Gastrocnemius medialis (tissue), 4 donors: Measurements from ENCODE around the gene PRDM16. TPM values are rescaled to one million over a fixed set of nuclear protein-coding genes. Genes with fewer than 3 reads are reported as not detected.

Experiments
- ATAC-seq, 2 donors: fragments of 150-250 bp; one replicate each; pipeline ENCODE4 v1.9.1; 2016
- DNase-seq, 2 donors: peaks; one replicate each; pipeline ENCODE4 v3.0.0-alpha.2; 2019
- H3K27ac ChIP-seq, 4 donors: fragments of 200-600 bp; sonication (generic); 1 replicate in 1 of 4; 2 replicates in 3 of 4; pipeline ENCODE4 v1.5.1; 2016 to 2018; ENCODE audit warnings: mild to moderate bottlenecking in 2 of 4, moderate library complexity in 1 of 4
- H3K27me3 ChIP-seq, 3 donors: fragments of 200-600 bp; sonication (generic) in 2 of 3; 1 replicate in 1 of 3; 2 replicates in 2 of 3; pipeline versions ENCODE4 v1.5.1 to v1.6.0; 2016 to 2019; ENCODE audit warnings: mild to moderate bottlenecking in 1 of 3, moderate library complexity in 1 of 3
- H3K36me3 ChIP-seq, 2 donors: fragments of 200-600 bp; sonication (generic) in 1 of 2; one replicate each; pipeline ENCODE4 v1.5.1; 2017 to 2018
- H3K4me1 ChIP-seq, 2 donors: fragments of 200-600 bp; sonication (generic) in 1 of 2; one replicate each; pipeline ENCODE4 v1.5.1; 2016 to 2017; ENCODE audit warnings: mild to moderate bottlenecking in 2 of 2
- H3K4me3 ChIP-seq, 4 donors: fragments of 200-600 bp; sonication (generic) in 3 of 4; 1 replicate in 1 of 4; 2 replicates in 3 of 4; pipeline ENCODE4 v1.5.1; 2016 to 2019; ENCODE audit warnings: mild to moderate bottlenecking in 2 of 4
- H3K9me3 ChIP-seq, 3 donors: fragments of 200-600 bp; sonication (generic) in 2 of 3; 1 replicate in 1 of 3; 2 replicates in 2 of 3; pipeline ENCODE4 v1.5.1; 2016 to 2019
- POLR2A ChIP-seq, 2 donors: fragments of 450-650 bp; IDR thresholded peaks; one replicate each; pipeline ENCODE4 v1.6.1; 2017; ENCODE audit warnings: antibody characterized with exemption in 2 of 2, mild to moderate bottlenecking in 2 of 2, moderate library complexity in 2 of 2
- in situ Hi-C, 4 donors: fragments of 200-750 bp; cut with MboI; loops; one replicate each; pipeline versions ENCODE4 v1.15.0 to v1.8.0; 2017; ENCODE audit warnings: low sequenced_read_pairs in 4 of 4
- intact Hi-C: fragments of 100-400 bp; cut with DNase I; formaldehyde crosslinking; loops from one replicate; pipeline ENCODE4 v1.15.1; 2023; ENCODE audit warnings: low total_unique reads
- total RNA-seq, 4 donors: library from RNA; depleted of rRNA; stranded (reverse); fragments of >200 nt; gene quantifications; one replicate each; pipeline versions ENCODE4 v1.1.0 to v1.2.3, GENCODE V29; 2016
- TF ChIP-seq, protein P1 (sequence below), 5 experiments: fragments of 450-650 bp in 3 of 5; fragments of 200-600 bp in 2 of 5; sonication (generic) in 2 of 5; IDR thresholded peaks in 4 of 5; conservative IDR thresholded peaks in 1 of 5; 1 replicate in 4 of 5; 2 replicates in 1 of 5; pipeline ENCODE4 v1.5.1; 2016 to 2019; ENCODE audit warnings: antibody characterized with exemption in 5 of 5, mild to moderate bottlenecking in 3 of 5, moderate library complexity in 3 of 5

PRDM16 gene
- total RNA-seq, 4 donors from 2014 or later: 0.03 to 0.19 (median 0.17) TPM

GRCh38 chr1:3423896-3424611 lies 355.1 kb downstream of the PRDM16 start:
- Histone ChIP-seq H3K4me3 (no peak overlapping the region), H3K9me3 (no peaks in the 10 kb centered on the region), H3K4me1 (no peaks in the 10 kb centered on the region), H3K27me3 (peaks cover 5 to 12% (median 6%) of the 10 kb centered on the region in 3 donors), H3K27ac (peak overlapping the region in 1 of 4 donors; percentile 39), H3K36me3 (no peaks in the 10 kb centered on the region)
- in situ Hi-C loops (loop anchor here (10.0 to 25.0 kb wide), 2 partner anchors 412 to 419 kb away; partner anchors contain the start of gene ACTRT2 (in 2 of the 4)), intact Hi-C loops (loop anchor here (1.0 to 10.0 kb wide), 3 partner anchors 72 to 412 kb away; no protein-coding TSS in a partner anchor)
- DNase-seq: no peak
- TF ChIP-seq, protein P1, sequence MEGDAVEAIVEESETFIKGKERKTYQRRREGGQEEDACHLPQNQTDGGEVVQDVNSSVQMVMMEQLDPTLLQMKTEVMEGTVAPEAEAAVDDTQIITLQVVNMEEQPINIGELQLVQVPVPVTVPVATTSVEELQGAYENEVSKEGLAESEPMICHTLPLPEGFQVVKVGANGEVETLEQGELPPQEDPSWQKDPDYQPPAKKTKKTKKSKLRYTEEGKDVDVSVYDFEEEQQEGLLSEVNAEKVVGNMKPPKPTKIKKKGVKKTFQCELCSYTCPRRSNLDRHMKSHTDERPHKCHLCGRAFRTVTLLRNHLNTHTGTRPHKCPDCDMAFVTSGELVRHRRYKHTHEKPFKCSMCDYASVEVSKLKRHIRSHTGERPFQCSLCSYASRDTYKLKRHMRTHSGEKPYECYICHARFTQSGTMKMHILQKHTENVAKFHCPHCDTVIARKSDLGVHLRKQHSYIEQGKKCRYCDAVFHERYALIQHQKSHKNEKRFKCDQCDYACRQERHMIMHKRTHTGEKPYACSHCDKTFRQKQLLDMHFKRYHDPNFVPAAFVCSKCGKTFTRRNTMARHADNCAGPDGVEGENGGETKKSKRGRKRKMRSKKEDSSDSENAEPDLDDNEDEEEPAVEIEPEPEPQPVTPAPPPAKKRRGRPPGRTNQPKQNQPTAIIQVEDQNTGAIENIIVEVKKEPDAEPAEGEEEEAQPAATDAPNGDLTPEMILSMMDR (IDR thresholded peaks at IDR 0.05 in 4 of 5, conservative IDR thresholded peaks at IDR 0.05 in 1 of 5): no peak
- no peak for TF ChIP-seq POLR2A (IDR thresholded peaks at IDR 0.05)
- ATAC-seq: no peak

DNA sequence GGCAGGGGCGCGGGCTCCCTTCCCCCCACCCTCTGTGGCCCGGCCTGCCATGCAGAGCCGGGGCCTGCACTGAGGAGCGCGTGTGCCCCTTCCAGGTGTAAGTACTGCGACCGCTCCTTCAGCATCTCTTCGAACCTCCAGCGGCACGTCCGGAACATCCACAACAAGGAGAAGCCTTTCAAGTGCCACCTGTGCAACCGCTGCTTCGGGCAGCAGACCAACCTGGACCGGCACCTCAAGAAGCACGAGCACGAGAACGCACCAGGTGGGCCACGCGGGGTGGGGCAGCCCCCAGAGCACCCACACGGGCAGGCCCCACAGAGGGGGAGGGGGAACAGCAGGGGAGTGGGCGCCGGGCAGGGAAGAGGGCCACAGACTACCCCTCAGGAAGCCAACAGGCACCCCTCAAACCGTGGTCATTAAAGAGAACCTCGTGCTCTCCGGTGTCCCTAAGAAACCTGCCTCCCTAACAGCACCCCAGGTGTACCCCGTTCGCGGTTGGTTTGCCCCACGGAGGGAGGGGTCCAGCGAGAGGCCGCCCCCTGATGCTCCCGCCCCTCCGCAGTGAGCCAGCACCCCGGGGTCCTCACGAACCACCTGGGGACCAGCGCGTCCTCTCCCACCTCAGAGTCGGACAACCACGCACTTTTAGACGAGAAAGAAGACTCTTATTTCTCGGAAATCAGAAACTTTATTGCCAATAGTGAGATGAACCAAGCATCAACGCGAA lies 356.6 kb downstream of the PRDM16 start:
- Histone ChIP-seq H3K27me3 (peaks cover 3 to 10% (median 4%) of the 10 kb centered on the region in 3 donors), H3K27ac (no peak overlapping the region), H3K9me3 (no peaks in the 10 kb centered on the region), H3K4me1 (no peaks in the 10 kb centered on the region), H3K4me3 (no peak overlapping the region), H3K36me3 (no peaks in the 10 kb centered on the region)
- in situ Hi-C loops: loop anchor here in 2 of 4 donors (10.0 kb wide), 1 partner anchor 421 kb away; no protein-coding TSS in a partner anchor
- DNase-seq: no peak
- no peak for ATAC-seq
- intact Hi-C loops: loop anchor here (10.0 kb wide), 1 partner anchor 141 kb away; no protein-coding TSS in a partner anchor
- TF ChIP-seq, protein P1 (IDR thresholded peaks at IDR 0.05 in 4 of 5, conservative IDR thresholded peaks at IDR 0.05 in 1 of 5): no peak
- no peak for TF ChIP-seq POLR2A (IDR thresholded peaks at IDR 0.05)

DNA sequence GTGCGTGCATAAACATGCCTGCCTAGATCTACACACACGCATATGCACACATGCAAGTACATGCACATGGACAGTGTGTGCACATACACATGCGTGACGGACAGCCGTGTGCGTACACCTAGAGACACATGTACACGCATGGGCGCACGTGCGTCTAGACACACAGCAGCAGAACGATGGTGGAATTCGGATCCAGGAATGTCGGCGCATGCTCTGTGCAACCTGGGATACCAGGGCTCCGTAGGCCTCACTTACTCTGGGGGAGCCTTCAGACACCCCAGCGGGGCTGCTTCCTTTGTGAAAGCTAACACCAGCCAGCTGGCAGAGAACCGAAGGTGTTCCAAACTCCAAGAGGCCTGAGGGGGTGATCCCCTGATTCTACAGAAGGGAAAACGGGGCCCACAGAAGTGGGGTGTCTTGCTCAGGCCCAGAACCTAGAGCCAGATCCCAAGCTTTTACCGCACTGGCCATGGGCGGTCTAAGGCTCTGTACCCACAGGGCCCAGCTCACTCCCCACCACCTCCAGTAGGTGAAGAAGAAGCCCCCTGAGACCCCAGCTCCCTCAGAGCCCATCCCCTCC lies 358.0 kb downstream of the PRDM16 start:
- H3K4me3 ChIP-seq: no peak overlapping the region
- TF ChIP-seq, protein P1 (IDR thresholded peaks at IDR 0.05 in 4 of 5, conservative IDR thresholded peaks at IDR 0.05 in 1 of 5): no peak
- in situ Hi-C loops (loop anchor here in 2 of 4 donors (10.0 kb wide), 1 partner anchor 422 kb away; no protein-coding TSS in a partner anchor), intact Hi-C loops (loop anchor here (10.0 kb wide), 1 partner anchor 142 kb away; no protein-coding TSS in a partner anchor)
- no peak for DNase-seq
- H3K36me3 ChIP-seq: no peaks in the 10 kb centered on the region
- no peaks in the 10 kb centered on the region for H3K9me3 ChIP-seq
- peaks cover 0 to 5% (median 0%) of the 10 kb centered on the region in 3 donors for H3K27me3 ChIP-seq
- no peak overlapping the region for H3K27ac ChIP-seq
- ATAC-seq: no peak
- H3K4me1 ChIP-seq: no peaks in the 10 kb centered on the region

DNA sequence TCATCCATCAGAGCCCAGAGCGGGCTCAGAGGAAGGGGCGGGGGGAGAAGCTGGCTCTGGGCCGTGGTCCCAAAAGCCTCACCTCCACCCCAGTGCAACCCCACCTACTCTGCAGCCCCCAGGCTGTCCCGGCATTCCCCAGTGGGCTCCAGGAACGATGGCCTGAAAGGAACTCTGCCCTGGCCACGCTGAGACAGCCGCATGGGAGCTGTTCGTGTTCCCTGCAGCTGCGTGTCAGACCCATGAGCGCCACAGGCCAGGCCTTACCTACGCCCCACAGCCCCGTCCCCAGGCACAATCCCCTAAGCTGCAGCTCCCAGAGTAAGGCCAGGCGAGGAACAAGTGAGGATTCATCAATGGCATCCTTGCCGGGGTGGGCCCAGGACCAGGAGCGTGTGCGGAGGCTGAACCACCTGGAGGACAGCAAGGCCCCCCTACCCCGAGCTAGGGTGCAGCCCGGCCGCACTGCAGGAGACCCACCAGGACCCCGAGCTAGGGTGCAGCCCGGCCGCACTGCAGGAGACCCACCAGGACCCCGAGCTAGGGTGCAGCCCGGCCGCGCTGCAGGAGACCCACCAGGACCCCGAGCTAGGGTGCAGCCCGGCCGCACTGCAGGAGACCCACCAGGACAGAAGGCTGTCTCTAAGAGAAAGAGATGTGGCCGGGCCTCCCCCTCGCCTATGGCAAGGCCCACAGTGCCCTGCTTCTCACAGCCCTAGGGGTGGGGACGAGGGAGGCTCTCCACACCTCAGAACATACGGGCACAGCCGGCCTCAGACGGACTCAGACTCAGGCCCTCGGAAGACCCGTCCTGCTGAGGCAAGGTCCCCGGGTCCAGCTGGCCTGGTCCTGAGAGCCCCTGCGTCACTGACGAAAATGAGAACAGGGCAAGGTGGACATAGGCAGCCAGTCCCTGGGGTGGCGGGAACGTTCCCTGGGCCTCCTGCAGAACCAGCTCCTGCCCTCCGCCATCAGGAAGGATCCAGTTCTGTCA lies 359.0 kb downstream of the PRDM16 start:
- no peak overlapping the region for H3K27ac ChIP-seq
- no peaks in the 10 kb centered on the region for H3K9me3 ChIP-seq
- in situ Hi-C loops: loop anchor here in 2 of 4 donors (10.0 kb wide), 1 partner anchor 423 kb away; no protein-coding TSS in a partner anchor
- no peaks in the 10 kb centered on the region for H3K4me1 ChIP-seq
- TF ChIP-seq, protein P1 (IDR thresholded peaks at IDR 0.05 in 4 of 5, conservative IDR thresholded peaks at IDR 0.05 in 1 of 5): no peak
- DNase-seq (no peak), ATAC-seq (no peak)
- H3K36me3 ChIP-seq: no peaks in the 10 kb centered on the region
- H3K27me3 ChIP-seq: peaks cover 0 to 12% (median 2%) of the 10 kb centered on the region in 3 donors
- intact Hi-C loops: loop anchor here (10.0 kb wide), 1 partner anchor 143 kb away; no protein-coding TSS in a partner anchor
- no peak overlapping the region for H3K4me3 ChIP-seq
